Fibroblast of skin of scalp (primary cell): ENCODE measurements around the gene MYH6.

Experiments
- DNase-seq: peaks from one replicate; pipeline ENCODE4 v3.0.0-alpha.2; 2013

The MYH6 gene

GRCh38 chr14:23353433-23353780 lies 54.7 kb downstream of the MYH6 start:
- no peak for DNase-seq

GRCh38 chr14:23352506-23353432 lies 55.3 kb downstream of the MYH6 start, which contains the start of gene SLC22A17:
Gene SLC22A17, minus strand, starts transcription at chr14:23352887.
- peak; percentile 93 for DNase-seq

DNA sequence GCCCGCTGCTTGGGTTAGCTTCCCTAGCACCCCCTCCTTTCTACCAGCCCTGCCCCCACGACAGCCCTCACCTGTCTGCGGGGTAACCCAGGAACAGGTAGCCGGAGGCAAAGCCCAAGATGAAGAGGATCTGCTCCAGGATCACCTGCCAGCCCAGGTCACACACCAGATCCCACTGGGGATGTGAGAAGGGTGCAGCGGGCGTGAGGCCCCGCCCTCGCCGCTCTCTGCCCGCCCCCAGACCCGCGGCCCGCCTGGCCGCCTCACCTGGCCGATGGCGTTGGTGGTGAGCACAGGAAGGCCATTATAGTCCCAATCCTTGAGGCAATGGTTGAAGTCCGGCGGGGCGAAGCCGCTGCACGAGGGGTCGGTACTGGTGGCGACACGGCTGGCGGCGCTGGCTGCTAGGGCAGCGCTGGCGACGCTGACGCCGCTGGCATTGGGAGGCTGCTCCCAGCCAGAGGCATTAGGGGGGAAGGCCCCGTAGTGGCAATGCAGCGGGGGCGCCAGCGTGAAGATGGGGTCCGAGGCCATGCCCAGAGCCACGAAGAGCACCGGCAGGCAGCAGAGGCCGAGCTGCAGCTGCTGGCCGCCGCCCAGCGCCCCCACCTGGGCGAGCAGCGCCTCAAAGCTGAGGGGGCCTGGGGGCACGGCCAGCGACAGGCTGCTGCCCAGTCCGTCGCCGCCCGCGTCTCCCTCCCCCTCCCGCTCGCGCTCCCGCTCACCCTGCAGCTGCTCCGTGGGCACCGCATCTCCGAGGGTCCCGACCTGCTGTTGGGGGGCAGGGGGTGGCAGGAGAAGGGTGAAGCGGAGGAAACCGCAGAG lies 56.2 kb downstream of the MYH6 start:
- DNase-seq = no peak

GRCh38 chr14:23349156-23349845 lies 58.8 kb downstream of the MYH6 start:
- DNase-seq = no peak

DNA sequence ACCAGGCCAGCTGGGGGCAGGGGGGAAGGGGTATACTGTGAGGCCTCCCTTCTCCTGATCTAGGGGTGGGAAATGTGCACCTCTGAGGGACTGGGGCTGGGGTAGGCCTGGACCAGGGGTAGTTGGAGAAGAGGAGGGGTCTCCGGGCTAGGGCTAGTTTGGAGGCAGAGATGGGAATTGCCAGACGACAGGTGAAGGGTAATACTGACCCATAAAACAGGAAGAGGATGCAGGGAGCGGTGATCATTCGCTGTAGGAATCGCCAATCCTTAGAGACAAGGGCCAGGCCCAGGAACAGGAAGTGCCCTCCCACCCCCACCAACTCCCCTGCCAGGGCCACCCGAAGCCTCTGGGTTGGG lies 59.8 kb downstream of the MYH6 start:
- DNase-seq = no peak

DNA sequence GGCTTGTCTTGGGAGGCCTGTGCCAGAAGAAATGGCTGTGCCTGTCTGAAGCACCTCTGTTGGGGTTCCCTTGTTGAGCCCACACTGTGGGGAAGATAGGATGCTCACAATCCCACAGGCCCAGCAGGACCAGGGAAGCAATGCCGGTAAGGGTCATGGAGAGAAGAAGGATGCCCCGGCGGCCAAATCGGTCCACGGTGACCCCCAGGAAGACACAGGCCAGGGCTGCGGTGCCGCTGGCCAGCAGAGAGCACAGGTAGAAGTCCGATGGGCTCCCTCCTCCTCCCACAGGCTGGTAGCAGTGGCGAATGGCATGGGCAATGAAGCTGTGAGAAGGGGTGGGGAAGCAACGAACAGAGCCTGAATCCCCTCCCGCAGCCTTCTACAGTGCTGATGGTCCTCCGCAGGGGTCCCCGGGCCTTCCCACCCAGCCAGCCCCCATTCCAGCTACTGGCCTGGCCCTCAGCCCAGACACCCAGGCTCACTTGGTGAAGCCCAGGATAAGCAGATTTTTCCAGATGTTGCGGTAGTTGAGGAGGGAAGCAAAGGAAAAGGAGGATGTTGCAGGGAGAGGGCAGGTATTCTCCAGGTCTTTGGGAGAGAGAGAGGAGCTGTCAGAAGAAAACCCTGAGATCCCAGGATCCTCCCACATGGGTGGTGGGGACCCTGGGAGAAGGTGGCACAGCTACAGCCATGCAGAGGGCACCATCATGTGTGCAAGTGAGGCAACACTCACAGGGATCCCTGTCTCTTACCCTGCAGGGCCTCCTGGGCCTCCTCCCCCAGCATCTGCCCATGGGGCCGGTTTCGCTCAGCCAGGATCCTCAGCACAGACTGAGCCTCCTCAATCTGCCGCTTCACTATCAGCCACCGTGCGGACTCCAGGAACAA lies 60.4 kb downstream of the MYH6 start:
- DNase-seq = no peak

GRCh38 chr14:23346693-23347405 lies 61.2 kb downstream of the MYH6 start:
- no peak for DNase-seq

GRCh38 chr14:23345987-23346692 lies 61.9 kb downstream of the MYH6 start:
- DNase-seq = no peak

DNA sequence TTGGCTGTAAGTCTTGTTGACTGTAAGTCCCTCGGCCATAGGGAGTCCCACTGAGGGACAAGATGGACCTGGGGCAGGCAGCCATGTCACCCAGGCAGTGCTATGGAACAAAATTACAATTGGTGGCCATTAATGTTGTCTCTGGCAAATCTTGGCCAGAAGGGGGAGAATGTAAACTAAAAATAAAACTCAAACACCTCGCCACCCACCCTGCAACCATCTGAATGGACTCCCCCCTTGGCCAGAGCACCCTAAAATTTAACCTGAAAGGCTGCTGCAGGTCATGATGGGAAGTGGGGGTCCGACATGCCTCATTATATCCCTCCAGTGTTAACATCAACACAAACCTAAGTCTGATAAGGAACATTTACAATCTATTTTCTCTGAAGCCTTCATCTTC lies 63.6 kb downstream of the MYH6 start:
- DNase-seq = no peak

GRCh38 chr14:23339506-23340268 lies 68.4 kb downstream of the MYH6 start:
- DNase-seq = no peak

DNA sequence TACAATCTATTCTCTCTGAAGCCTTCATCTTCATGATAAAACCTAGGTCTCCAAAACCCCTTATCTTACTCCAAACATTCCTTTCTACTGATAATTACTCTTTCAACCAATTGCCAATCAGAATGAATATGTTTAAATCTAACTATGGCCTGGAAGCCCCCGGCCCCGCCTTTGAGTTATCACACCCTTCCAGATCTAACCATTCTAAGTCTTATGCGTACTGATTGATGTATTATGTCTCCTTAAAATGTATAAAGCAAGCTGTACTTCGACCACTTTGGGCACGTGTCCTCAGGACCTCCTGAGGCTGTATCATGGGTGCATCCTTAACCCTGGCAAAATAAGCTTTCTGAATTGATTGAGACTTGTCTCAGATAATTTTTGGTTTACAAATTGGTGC lies 72.5 kb downstream of the MYH6 start:
- DNase-seq = no peak
